GM12878 (cell line): ENCODE data around the gene SLC25A42. TPM values are rescaled to one million over a fixed set of nuclear protein-coding genes. Genes with fewer than 3 reads are reported as not detected.

ENCODE experiments used
- ATAC-seq: fragments of 200-7000 bp; cut with Tn5 transposase; 3 replicates; pipeline ENCODE4 v1.9.1; 2020; ENCODE audit warnings: mild to moderate bottlenecking, moderate library complexity
- BruUV-seq: library from RNA; stranded (reverse); fragments of 400-500 nt; replicated peaks from 2 replicates; lab custom pipeline; 2021; lab: Mats Ljungman, UMichigan
- CTCF ChIA-PET: fragments of 300-600 bp; sonication (Branson Sonifier 250); formaldehyde crosslinking; extraction: SDS; loops from one replicate; lab custom pipeline; 2021; ENCODE audit warnings: inconsistent platforms; lab: Yijun Ruan, JAX
- POLR2A ChIA-PET: fragments of 350-600 bp; formaldehyde crosslinking; extraction: SDS; loops from one replicate; lab custom pipeline; 2021; ENCODE audit warnings: inconsistent platforms; lab: Charles Lee
- RAD21 ChIA-PET: fragments of 300-600 bp; sonication (Branson Sonifier 250); formaldehyde crosslinking; loops from one replicate; lab custom pipeline; 2023; ENCODE audit warnings: antibody characterized with exemption; ENCODE audit not compliant: unreplicated experiment; lab: Charles Lee
- SMC1A ChIA-PET: fragments of 300-600 bp; sonication (Branson Sonifier 250); formaldehyde crosslinking; loops from one replicate; lab custom pipeline; 2023; ENCODE audit not compliant: unreplicated experiment, uncharacterized antibody; lab: Charles Lee
- DNase-seq: peaks from one replicate; pipeline ENCODE4 v3.0.0-alpha.2; 2011; ENCODE audit warnings: low read depth, low spot score
- FAIRE-seq: peaks from 3 replicates; lab custom pipeline; 2011; peaks lifted over from hg19 to GRCh38; lab: Jason Lieb, UNC
- H2AFZ ChIP-seq: 2 replicates; pipeline ENCODE4 v1.6.0; 2011; ENCODE audit warnings: low read depth, low read length, control low read depth; ENCODE audit not compliant: control insufficient read depth
- H3K27ac ChIP-seq: 2 replicates; pipeline ENCODE4 v1.5.1; 2011; ENCODE audit warnings: control low read depth; ENCODE audit not compliant: control insufficient read depth, insufficient read depth
- H3K27me3 ChIP-seq, 2 experiments: replicated peaks in 1 of 2; 2 replicates each; pipeline versions ENCODE4 v1.6.0 to v1.6.1; 2011; ENCODE audit warnings: low read length in 1 of 2; ENCODE audit not compliant: control insufficient read depth in 2 of 2, insufficient read depth in 2 of 2
- H3K36me3 ChIP-seq, 2 experiments: 2 replicates each; pipeline ENCODE4 v1.5.1; 2011; ENCODE audit warnings: low read length in 1 of 2; ENCODE audit not compliant: control insufficient read depth in 2 of 2, insufficient read depth in 2 of 2
- H3K4me1 ChIP-seq: 2 replicates; pipeline ENCODE4 v1.6.1; 2011; ENCODE audit warnings: mild to moderate bottlenecking, low read length, moderate library complexity, mixed read lengths; ENCODE audit not compliant: control insufficient read depth, insufficient read depth
- H3K4me2 ChIP-seq: 2 replicates; pipeline ENCODE4 v1.6.0; 2011; ENCODE audit warnings: control low read depth; ENCODE audit not compliant: control insufficient read depth, insufficient read depth
- H3K4me3 ChIP-seq: fragments of 200-600 bp; sonication (generic); 2 replicates; pipeline ENCODE4 v1.5.1; 2016
- H3K79me2 ChIP-seq: 2 replicates; pipeline ENCODE4 v1.6.0; 2011; ENCODE audit warnings: low read length; ENCODE audit not compliant: control insufficient read depth, insufficient read depth
- H3K9ac ChIP-seq: 2 replicates; pipeline ENCODE4 v1.8.0; 2011; ENCODE audit warnings: low read length, control low read depth, mixed read lengths; ENCODE audit not compliant: control insufficient read depth, insufficient read depth
- H3K9me3 ChIP-seq: replicated peaks from 3 replicates; pipeline ENCODE4 v1.5.1; 2011; ENCODE audit warnings: mild to moderate bottlenecking, low read length; ENCODE audit not compliant: control insufficient read depth, insufficient read depth
- H4K20me1 ChIP-seq: 2 replicates; pipeline ENCODE4 v1.6.0; 2011; ENCODE audit not compliant: control insufficient read depth, insufficient read depth
- CBFB ChIP-seq: IDR thresholded peaks from 2 replicates; pipeline ENCODE4 v1.6.1; 2016; ENCODE audit warnings: antibody characterized with exemption, low read depth
- CBX3 ChIP-seq: fragments of 200-600 bp; sonication (generic); IDR thresholded peaks from 2 replicates; pipeline ENCODE4 v1.6.1; 2016; ENCODE audit warnings: low read depth, borderline replicate concordance
- ELK1 ChIP-seq: IDR thresholded peaks from 2 replicates; pipeline ENCODE4 v1.6.1; 2012; ENCODE audit warnings: low read depth, low read length, improper control_type of control experiment
- HDGF ChIP-seq: fragments of 450-650 bp; IDR thresholded peaks from 2 replicates; pipeline ENCODE4 v1.6.1; 2016; ENCODE audit warnings: antibody characterized with exemption
- HSF1 ChIP-seq: fragments of 150-350 bp; IDR thresholded peaks from 2 replicates; pipeline ENCODE4 v1.6.1; 2014; ENCODE audit warnings: mild to moderate bottlenecking, low read depth, low read length
- MXI1 ChIP-seq: fragments of 150-350 bp; IDR thresholded peaks from 2 replicates; pipeline ENCODE4 v1.6.1; 2011; ENCODE audit warnings: low read depth, mild to moderate bottlenecking, inconsistent platforms, low read length, improper control_type of control experiment
- MYC ChIP-seq: IDR thresholded peaks from 2 replicates; pipeline ENCODE4 v1.6.1; 2011; ENCODE audit warnings: mild to moderate bottlenecking, low read length, moderate library complexity, inconsistent platforms; ENCODE audit not compliant: insufficient read depth, insufficient replicate concordance, insufficient read length, severe bottlenecking
- RELA ChIP-seq: fragments of 450-650 bp; IDR thresholded peaks from 2 replicates; pipeline ENCODE4 v1.8.0; 2014; ENCODE audit warnings: borderline replicate concordance; ENCODE audit not compliant: partially characterized antibody
- SMAD5 ChIP-seq: IDR thresholded peaks from 2 replicates; pipeline ENCODE4 v1.6.1; 2016; ENCODE audit warnings: antibody characterized with exemption, low read depth
- ZBED1 ChIP-seq: IDR thresholded peaks from 2 replicates; pipeline ENCODE4 v1.6.1; 2016; ENCODE audit warnings: borderline replicate concordance
- ZNF687 ChIP-seq: fragments of 450-650 bp; IDR thresholded peaks from 2 replicates; pipeline ENCODE4 v1.6.1; 2017; ENCODE audit warnings: mild to moderate bottlenecking, moderate library complexity
- WGBS: methylation state at CpG from one replicate; pipeline ENCODE4 v1.1.6; 2016; ENCODE audit warnings: low lambda C conversion rate; ENCODE audit not compliant: insufficient replicate concordance, insufficient coverage; ENCODE audit errors: missing lambda C conversion rate; 5-methylcytosine and 5-hydroxymethylcytosine counted together
- in situ Hi-C: fragments of 300-500 bp; cut with MboI; formaldehyde crosslinking; loops from 9 replicates; pipeline ENCODE4 v1.14.3; 2018; ENCODE audit warnings: mixed read lengths
- intact Hi-C: fragments of 100-400 bp; cut with micrococcal nuclease; formaldehyde crosslinking; loops from one replicate; pipeline ENCODE4 v1.14.2; 2022; ENCODE audit not compliant: unreplicated experiment
- polyA plus RNA-seq, 11 experiments: library from polyadenylated mRNA; depleted of rRNA in 4 of 11; unstranded in 6 of 11; stranded (reverse) in 5 of 11; fragments of >200 nt; fragmentation: Nextera tagmentation in 4 of 11; fragmentation: Illumina TruSeq in 1 of 11; extraction: Ambion mirVana in 4 of 11; extraction: Trizol in 1 of 11; gene quantifications; 1 replicate in 1 of 11; 2 replicates in 10 of 11; pipeline versions ENCODE4 v1.2.1 to v1.2.3, GENCODE V29; 2011 to 2016; ENCODE audit warnings: inconsistent platforms in 2 of 11, missing spikeins in 2 of 11, low read depth in 1 of 11
- total RNA-seq, 4 experiments: library from RNA; depleted of rRNA in 3 of 4; stranded (reverse); fragments of >200 nt in 3 of 4; fragmentation: Illumina TruSeq in 1 of 4; extraction: Trizol in 1 of 4; gene quantifications; 2 replicates each; pipeline versions ENCODE4 v1.2.1 to v1.2.3, GENCODE V29; 2013 to 2021

Gene SLC25A42
- total and polyA plus RNA-seq, 10 of the 15 experiments (the other 5 are each of a cell fraction or from before 2014, with no cell fraction given) = 0.24 to 19.2 (median 9.6) TPM

- H3K27ac ChIP-seq = no peak overlapping the region
- intact Hi-C loops (loop anchor here (5.0 kb wide), 1 partner anchor 59 kb away; no protein-coding TSS in a partner anchor), in situ Hi-C loops (no loop called here)
- POLR2A ChIA-PET = no interaction called here
- no TSS peak for BruUV-seq
- H3K9me3 ChIP-seq = no peaks in the 10 kb centered on the region
- H3K4me3 ChIP-seq = no peak overlapping the region
- H3K9ac ChIP-seq = no peak overlapping the region
- H3K4me1 ChIP-seq = no peaks in the 10 kb centered on the region
- no peak for FAIRE-seq
- ATAC-seq = no peak
- no peaks in the 10 kb centered on the region for H3K36me3 ChIP-seq
- no peaks in the 10 kb centered on the region for H3K79me2 ChIP-seq
- TF ChIP-seq MXI1 (no peak), ELK1 (no peak), ZBED1 (no peak), HDGF (no peak), SMAD5 (no peak), ZNF687 (no peak), RELA (no peak), HSF1 (no peak), MYC (no peak), CBFB (no peak), CBX3 (no peak)
- no peaks in the 10 kb centered on the region for H4K20me1 ChIP-seq
- no peaks in the 10 kb centered on the region for H3K27me3 ChIP-seq
- no peak for DNase-seq
- CTCF ChIA-PET = interaction anchor here (1.1 to 1.4 kb wide), 2 partner anchors 56 to 63 kb away, joined by 3 read pairs; no protein-coding TSS in a partner anchor
- SMC1A ChIA-PET = interaction anchor here (1.7 kb wide), 1 partner anchor 59 kb away, joined by 4 read pairs; no protein-coding TSS in a partner anchor
- H3K4me2 ChIP-seq = no peak overlapping the region
- H2AFZ ChIP-seq = no peak overlapping the region
- WGBS = 78% methylated on average over 14 of the region's 15 CpGs
- RAD21 ChIA-PET = interaction anchor here (0.8 kb wide), 1 partner anchor 46 kb away, joined by 3 read pairs; no protein-coding TSS in a partner anchor
Measured at GRCh38 chr19:19111136-19111835, 47.5 kb downstream of the SLC25A42 start.
